Activated CD8-positive, alpha-beta T cell treated with anti-CD3 and anti-CD28 coated beads for 36 hours (primary cell): ENCODE measurements around the gene NCKAP1. TPM values are rescaled to one million over a fixed set of nuclear protein-coding genes. Genes with fewer than 3 reads are reported as not detected.

Source experiments
- ATAC-seq: fragments of 200-7000 bp; cut with Tn5 transposase; one replicate; pipeline ENCODE4 v1.10.0; 2021; ENCODE audit warnings: mild to moderate bottlenecking, moderate library complexity
- CTCF ChIA-PET: fragments of 350-600 bp; sonication (Branson Sonifier 250); formaldehyde crosslinking; loops from one replicate; lab custom pipeline; 2021; ENCODE audit warnings: antibody characterized with exemption; lab: Charles Lee
- POLR2A ChIA-PET: fragments of 350-600 bp; sonication (Branson Sonifier 250); formaldehyde crosslinking; loops from one replicate; lab custom pipeline; 2021; ENCODE audit warnings: antibody characterized with exemption; lab: Charles Lee
- DNase-seq: peaks from one replicate; pipeline ENCODE4 v3.0.0-alpha.2; 2020
- H3K27ac Mint-ChIP-seq: one replicate; pipeline ENCODE4 v1.8.0; 2021; ENCODE audit warnings: mild to moderate bottlenecking, mixed read lengths
- H3K27me3 Mint-ChIP-seq: one replicate; pipeline ENCODE4 v1.8.0; 2021; ENCODE audit warnings: mixed read lengths
- H3K36me3 Mint-ChIP-seq: one replicate; pipeline ENCODE4 v1.8.0; 2021; ENCODE audit warnings: low read depth, mixed read lengths
- H3K4me1 Mint-ChIP-seq: one replicate; pipeline ENCODE4 v1.8.0; 2021; ENCODE audit warnings: low read depth, mixed read lengths
- H3K4me3 Mint-ChIP-seq: one replicate; pipeline ENCODE4 v1.8.0; 2021; ENCODE audit warnings: mild to moderate bottlenecking, moderate library complexity, mixed read lengths
- H3K9me3 Mint-ChIP-seq: one replicate; pipeline ENCODE4 v1.8.0; 2021; ENCODE audit warnings: mixed read lengths
- intact Hi-C: fragments of 100-400 bp; cut with micrococcal nuclease; formaldehyde crosslinking; loops from one replicate; pipeline ENCODE4 v1.10.0; 2022
- total RNA-seq, 2 experiments: library from RNA; stranded (reverse); gene quantifications; one replicate each; pipeline ENCODE4 v1.2.3, GENCODE V29; 2021
- TF ChIP-seq, protein P1 (sequence below): fragments of 200-600 bp; IDR thresholded peaks from one replicate; pipeline ENCODE4 v1.8.0; 2022; ENCODE audit warnings: antibody characterized with exemption, mild to moderate bottlenecking

Gene NCKAP1
- total RNA-seq, 2 experiments from 2014 or later, result 3.1 to 3.9 TPM

DNA sequence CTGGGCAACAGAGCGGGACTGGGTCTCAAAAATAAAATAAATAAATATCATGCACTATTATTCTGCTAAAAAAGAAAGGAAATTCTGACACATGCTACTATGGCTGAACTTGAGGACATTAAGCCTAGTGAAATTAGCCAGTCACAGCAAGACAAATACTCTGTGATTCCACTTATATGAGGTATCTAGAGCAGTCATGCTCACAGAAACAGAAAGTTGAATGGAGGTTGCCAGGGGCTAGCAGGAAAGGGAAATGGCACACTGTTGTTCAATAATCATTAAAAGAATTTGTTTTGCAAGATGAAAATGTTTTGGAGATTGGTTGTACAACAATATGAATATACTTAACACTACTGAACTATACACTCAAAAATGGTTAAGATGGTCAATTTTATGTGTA, 60.8 kb downstream of the NCKAP1 start:
- Mint-ChIP-seq H3K4me1 (no peaks in the 10 kb centered on the region), H3K27ac (no peak overlapping the region), H3K36me3 (no peaks in the 10 kb centered on the region), H3K9me3 (no peaks in the 10 kb centered on the region), H3K4me3 (no peak overlapping the region), H3K27me3 (no peaks in the 10 kb centered on the region)
- ChIA-PET POLR2A (no interaction called here), CTCF (no interaction called here)
- intact Hi-C loops, result loop anchor here (5.0 kb wide), 1 partner anchor 215 kb away; no protein-coding TSS in a partner anchor
- TF ChIP-seq, protein P1, sequence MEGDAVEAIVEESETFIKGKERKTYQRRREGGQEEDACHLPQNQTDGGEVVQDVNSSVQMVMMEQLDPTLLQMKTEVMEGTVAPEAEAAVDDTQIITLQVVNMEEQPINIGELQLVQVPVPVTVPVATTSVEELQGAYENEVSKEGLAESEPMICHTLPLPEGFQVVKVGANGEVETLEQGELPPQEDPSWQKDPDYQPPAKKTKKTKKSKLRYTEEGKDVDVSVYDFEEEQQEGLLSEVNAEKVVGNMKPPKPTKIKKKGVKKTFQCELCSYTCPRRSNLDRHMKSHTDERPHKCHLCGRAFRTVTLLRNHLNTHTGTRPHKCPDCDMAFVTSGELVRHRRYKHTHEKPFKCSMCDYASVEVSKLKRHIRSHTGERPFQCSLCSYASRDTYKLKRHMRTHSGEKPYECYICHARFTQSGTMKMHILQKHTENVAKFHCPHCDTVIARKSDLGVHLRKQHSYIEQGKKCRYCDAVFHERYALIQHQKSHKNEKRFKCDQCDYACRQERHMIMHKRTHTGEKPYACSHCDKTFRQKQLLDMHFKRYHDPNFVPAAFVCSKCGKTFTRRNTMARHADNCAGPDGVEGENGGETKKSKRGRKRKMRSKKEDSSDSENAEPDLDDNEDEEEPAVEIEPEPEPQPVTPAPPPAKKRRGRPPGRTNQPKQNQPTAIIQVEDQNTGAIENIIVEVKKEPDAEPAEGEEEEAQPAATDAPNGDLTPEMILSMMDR, result no peak
- ATAC-seq (no peak), DNase-seq (no peak)

DNA sequence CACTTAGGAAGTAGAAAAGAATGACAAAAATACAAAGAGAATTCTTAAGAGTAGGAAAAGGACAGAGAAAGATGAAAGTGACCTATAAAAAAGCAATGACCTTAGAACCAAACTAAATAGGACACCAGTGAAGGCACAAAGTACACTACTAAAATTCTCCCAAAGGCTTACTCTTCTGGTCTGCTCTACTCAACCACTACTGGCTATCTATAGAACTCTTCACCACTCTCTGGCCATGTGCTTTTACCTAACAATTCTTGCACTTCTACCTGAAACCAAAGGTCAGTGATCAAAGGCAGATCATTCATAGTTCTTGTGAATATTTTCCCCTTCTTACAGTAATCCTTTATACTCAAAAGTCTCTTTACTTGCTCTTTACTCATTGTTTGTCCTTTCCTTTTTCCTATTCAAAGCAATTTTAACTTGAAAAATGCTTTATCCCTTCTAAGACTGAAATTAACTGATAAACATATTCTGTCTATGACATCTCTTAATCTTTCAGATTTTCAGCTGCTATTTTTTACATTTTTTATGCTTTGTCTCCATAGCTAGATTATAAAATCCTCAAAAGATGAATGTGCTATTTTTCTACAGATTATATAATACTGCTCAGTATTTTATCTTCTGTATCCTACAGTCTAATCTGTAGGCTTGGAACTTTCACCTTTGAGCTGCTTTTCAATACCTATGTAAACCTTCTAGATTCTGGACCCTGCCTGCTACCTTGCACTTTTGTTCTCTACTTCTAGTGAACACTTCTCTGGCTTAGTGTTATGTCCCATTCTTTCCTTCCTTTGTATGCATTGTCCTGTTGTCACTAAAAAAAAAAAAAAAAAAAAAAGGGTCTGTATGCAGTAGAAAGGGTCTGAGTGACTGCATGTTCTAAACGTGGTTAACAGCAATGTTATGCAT, 64.6 kb downstream of the NCKAP1 start:
- Mint-ChIP-seq H3K27me3 (no peaks in the 10 kb centered on the region), H3K36me3 (peaks cover 2% of the 10 kb centered on the region), H3K4me3 (no peak overlapping the region), H3K27ac (no peak overlapping the region), H3K9me3 (no peaks in the 10 kb centered on the region), H3K4me1 (no peaks in the 10 kb centered on the region)
- ChIA-PET CTCF (no interaction called here), POLR2A (no interaction called here)
- ATAC-seq, result no peak
- TF ChIP-seq, protein P1, result no peak
- DNase-seq, result no peak
- intact Hi-C loops, result no loop called here

DNA sequence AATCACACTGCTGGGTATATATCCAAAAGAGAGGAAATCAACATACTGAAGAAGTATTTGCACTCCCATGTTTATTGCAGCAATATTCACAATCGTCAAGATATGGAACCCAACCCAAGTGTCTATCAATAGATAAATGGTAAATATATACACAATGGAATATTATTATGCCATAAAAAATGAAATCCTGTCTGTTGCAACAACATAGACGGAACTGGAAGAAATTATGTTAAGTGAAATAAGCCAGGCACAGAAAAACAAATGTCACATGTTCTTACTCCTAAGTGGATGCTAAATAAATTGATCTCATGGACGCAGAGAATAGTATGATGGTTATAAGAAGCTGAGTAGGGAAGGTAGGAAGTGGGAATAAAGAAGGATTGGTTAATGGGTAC, 65.7 kb downstream of the NCKAP1 start:
- Mint-ChIP-seq H3K36me3 (peaks cover 2% of the 10 kb centered on the region), H3K4me1 (no peaks in the 10 kb centered on the region), H3K27ac (no peak overlapping the region), H3K27me3 (no peaks in the 10 kb centered on the region), H3K9me3 (no peaks in the 10 kb centered on the region), H3K4me3 (no peak overlapping the region)
- ATAC-seq, result no peak
- CTCF ChIA-PET, result no interaction called here
- intact Hi-C loops, result no loop called here
- POLR2A ChIA-PET, result no interaction called here
- no peak for DNase-seq
- TF ChIP-seq, protein P1, result no peak

DNA sequence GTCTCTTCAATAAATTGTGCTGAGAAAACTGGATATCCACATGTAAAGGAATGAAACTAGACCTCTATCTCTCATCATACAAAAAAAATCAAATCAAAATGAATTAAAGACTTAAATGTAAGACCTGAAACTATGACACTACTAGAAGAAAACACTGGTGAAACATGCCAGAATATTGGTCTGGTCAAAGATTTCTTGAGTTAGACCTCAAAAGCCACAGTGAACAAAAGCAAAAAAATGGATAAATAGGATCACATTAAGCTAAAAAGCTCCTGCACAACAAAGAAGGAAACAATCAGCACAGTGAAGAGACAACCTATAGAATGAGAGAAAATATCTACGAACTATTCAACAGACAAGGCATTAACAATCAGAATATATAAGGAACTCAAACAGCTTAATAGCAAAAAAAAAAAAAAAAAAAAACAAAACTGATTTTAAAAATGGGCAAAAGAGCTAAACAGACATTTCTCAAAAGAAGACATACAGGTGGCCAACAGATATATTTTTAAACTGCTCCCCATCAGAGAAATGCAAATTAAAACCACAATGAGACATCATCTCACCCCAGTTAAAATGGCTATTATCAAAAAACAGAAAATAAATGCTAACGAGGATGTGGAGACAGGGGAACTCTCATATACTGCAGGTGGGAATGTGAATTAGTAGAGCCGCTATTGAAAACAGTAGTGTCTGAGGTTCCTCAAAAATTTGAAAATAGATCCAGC, 66.3 kb downstream of the NCKAP1 start:
- POLR2A ChIA-PET, result no interaction called here
- intact Hi-C loops, result no loop called here
- TF ChIP-seq, protein P1, result no peak
- Mint-ChIP-seq H3K4me1 (no peaks in the 10 kb centered on the region), H3K27ac (no peak overlapping the region), H3K9me3 (no peaks in the 10 kb centered on the region), H3K4me3 (no peak overlapping the region), H3K27me3 (no peaks in the 10 kb centered on the region), H3K36me3 (peaks cover 2% of the 10 kb centered on the region)
- DNase-seq, result no peak
- CTCF ChIA-PET, result no interaction called here
- ATAC-seq, result no peak

DNA sequence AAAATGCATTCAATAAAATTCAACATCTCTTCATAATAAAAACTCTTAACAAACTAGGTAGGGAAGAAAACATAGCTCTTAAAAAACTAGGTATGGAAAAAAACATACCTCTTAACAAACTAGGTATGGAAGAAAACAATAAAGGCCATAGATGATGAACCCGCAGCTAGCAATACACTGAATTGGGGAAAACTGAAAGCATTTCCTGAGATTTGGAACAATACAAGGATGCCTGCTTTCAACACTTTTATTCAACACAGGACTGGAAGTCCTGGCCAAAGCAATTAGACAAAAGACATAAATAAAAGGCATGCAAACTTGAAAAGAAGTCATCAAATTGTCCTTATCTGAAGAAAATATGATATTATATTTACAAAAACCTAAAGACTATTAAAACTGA, 67.8 kb downstream of the NCKAP1 start:
- Mint-ChIP-seq H3K4me3 (no peak overlapping the region), H3K4me1 (no peaks in the 10 kb centered on the region), H3K36me3 (peaks cover 2% of the 10 kb centered on the region), H3K27ac (no peak overlapping the region), H3K9me3 (no peaks in the 10 kb centered on the region), H3K27me3 (no peaks in the 10 kb centered on the region)
- intact Hi-C loops, result no loop called here
- ATAC-seq, result no peak
- TF ChIP-seq, protein P1, result no peak
- no peak for DNase-seq
- ChIA-PET POLR2A (no interaction called here), CTCF (interaction anchor here (1.2 kb wide), 1 partner anchor 10 kb away, joined by 5 read pairs; no protein-coding TSS in a partner anchor)
